HEK293 (cell line): ENCODE measurements around the gene DKK2.

Experiments
- CTCF ChIP-seq: fragments of 450-650 bp; formaldehyde crosslinking; IDR thresholded peaks from 2 replicates; pipeline ENCODE4 v1.5.1; 2016; ENCODE audit warnings: missing biosample characterization, missing genetic modification characterization
- HOXA7 ChIP-seq: sonication (generic); formaldehyde crosslinking; IDR thresholded peaks from 2 replicates; pipeline ENCODE4 v1.8.1; 2022; ENCODE audit warnings: missing genetic modification reagents, borderline replicate concordance
- KLF16 ChIP-seq: fragments of 450-650 bp; formaldehyde crosslinking; IDR thresholded peaks from 2 replicates; pipeline ENCODE4 v1.5.1; 2017; ENCODE audit warnings: missing biosample characterization, missing genetic modification characterization
- KLF17 ChIP-seq: fragments of 450-650 bp; formaldehyde crosslinking; IDR thresholded peaks from 2 replicates; pipeline ENCODE4 v1.5.1; 2016; ENCODE audit warnings: missing biosample characterization, missing genetic modification characterization
- ZNF138 ChIP-seq: fragments of 450-650 bp; formaldehyde crosslinking; IDR thresholded peaks from 2 replicates; pipeline ENCODE4 v1.5.1; 2016; ENCODE audit warnings: missing biosample characterization, missing genetic modification characterization, borderline replicate concordance
- ZNF223 ChIP-seq: fragments of 450-650 bp; formaldehyde crosslinking; IDR thresholded peaks from 2 replicates; pipeline ENCODE4 v1.5.1; 2016; ENCODE audit warnings: missing biosample characterization, missing genetic modification characterization
- ZNF341 ChIP-seq: fragments of 450-650 bp; formaldehyde crosslinking; IDR thresholded peaks from 2 replicates; pipeline ENCODE4; 2016; ENCODE audit warnings: low read depth, missing biosample characterization, missing genetic modification characterization
- ZNF449 ChIP-seq: fragments of 450-650 bp; formaldehyde crosslinking; IDR thresholded peaks from 2 replicates; pipeline ENCODE4 v1.5.1; 2017; ENCODE audit warnings: missing biosample characterization, mild to moderate bottlenecking, missing genetic modification characterization, moderate library complexity
- ZNF561 ChIP-seq: fragments of 450-650 bp; IDR thresholded peaks from 2 replicates; pipeline ENCODE4 v1.5.1; 2018; ENCODE audit warnings: missing biosample characterization, missing genetic modification characterization, borderline replicate concordance

GRCh38 chr4:106930522-106930921, 105.6 kb downstream of the DKK2 start:
- TF ChIP-seq ZNF138 (no peak), CTCF (tag by site-specific recombination) (no peak), KLF16 (tag by site-specific recombination) (no peak), ZNF561 (tag by site-specific recombination) (no peak), ZNF449 (no peak), KLF17 (tag by site-specific recombination) (no peak), ZNF341 (tag by site-specific recombination) (no peak), HOXA7 (CRISPR knock-in tag) (no peak), ZNF223 (tag by site-specific recombination) (no peak)
